ENCODE measurements around the gene CCL4L2.
"Not testable (repeated sequence)": the region's sequence is repeated elsewhere in the genome, so short reads cannot be mapped to it uniquely, and the experiment has no call there.

Gene CCL4L2

DNA sequence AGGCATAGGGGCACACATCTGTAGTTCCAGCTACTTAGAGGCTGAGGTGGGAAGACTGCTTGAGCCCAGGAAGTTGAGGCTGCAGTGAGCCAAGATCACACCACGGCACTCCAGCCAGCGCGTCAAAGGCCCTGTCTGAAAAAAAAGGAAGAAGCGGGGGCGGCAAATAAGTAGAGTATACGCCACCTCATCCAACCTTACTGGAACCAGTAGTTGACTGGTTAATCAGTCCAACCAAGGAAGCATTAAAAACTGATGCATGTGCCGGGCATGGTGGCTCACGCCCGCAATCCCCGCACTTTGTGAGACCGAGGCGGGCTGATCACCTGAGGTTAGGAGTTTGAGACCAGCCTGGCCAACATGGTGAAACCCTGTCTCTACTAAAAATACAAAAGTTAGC lies 12.1 kb downstream of the CCL4L2 start:
- DNase-seq, result not testable (repeated sequence)

DNA sequence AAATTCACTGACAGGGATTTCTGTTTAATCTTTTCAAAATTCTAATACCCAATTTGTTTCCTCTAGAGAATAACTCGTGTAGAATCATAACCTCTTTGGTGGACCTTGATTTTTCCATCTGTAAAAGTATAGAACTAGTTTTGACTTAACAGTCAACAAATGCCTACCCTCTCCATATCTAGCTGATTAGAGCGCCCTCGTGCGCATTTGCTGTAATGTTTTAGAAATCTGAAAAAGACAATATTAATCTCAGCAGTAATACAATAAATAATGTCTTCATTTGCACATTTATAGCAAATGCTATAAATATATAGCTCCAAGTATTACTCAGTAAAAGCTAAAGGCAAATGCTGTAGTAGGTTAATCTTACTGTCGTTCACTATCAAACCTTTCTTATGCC lies 18.8 kb downstream of the CCL4L2 start:
- not testable (repeated sequence) for DNase-seq

DNA sequence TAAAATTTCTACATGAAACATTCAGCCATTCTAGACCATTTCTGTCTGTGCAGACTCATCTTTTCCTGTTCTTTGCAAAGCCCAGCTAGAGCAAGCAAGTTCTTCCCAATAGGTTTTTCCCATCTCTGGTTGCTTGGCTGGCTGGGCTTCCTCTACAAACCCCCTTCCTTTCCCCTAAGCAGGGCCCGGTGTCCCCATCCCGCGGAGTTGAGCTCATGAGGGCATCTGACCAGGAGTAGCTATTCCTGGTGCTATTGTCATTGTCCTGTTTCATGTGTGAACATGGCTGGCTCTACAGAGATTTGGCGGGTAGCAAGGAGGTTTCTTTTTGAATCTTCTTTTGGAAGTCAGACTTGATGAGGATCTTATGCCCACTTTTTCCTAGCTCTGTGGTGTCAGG lies 31.2 kb downstream of the CCL4L2 start:
- not testable (repeated sequence) for DNase-seq
